Lung (tissue), 12 donors: ENCODE measurements around the gene SOX6. TPM values are rescaled to one million over a fixed set of nuclear protein-coding genes. Genes with fewer than 3 reads are reported as not detected.

Source experiments
- ATAC-seq: fragments of 200-7000 bp; cut with Tn5 transposase; one replicate; pipeline ENCODE4 v1.9.1; 2020; ENCODE audit warnings: moderate number of reproducible peaks; ENCODE audit not compliant: insufficient read depth, low FRiP score
- DNase-seq, 3 donors: peaks; one replicate each; pipeline ENCODE4 v3.0.0-alpha.2; 2013 to 2017
- H3K27ac ChIP-seq, 2 donors: one replicate each; pipeline ENCODE4 v1.5.1; 2013; ENCODE audit warnings: mild to moderate bottlenecking in 2 of 2, moderate library complexity in 2 of 2, control low read depth in 1 of 2, inconsistent platforms in 1 of 2, low read depth in 1 of 2, low read length in 1 of 2
- H3K27me3 ChIP-seq, 3 donors: one replicate each; pipeline ENCODE4 v1.5.1; 2013; ENCODE audit warnings: low read length in 2 of 3; ENCODE audit not compliant: control insufficient read depth in 3 of 3, insufficient read depth in 3 of 3
- H3K36me3 ChIP-seq, 4 donors: one replicate each; pipeline ENCODE4 v1.5.1; 2013; ENCODE audit warnings: low read length in 4 of 4, mild to moderate bottlenecking in 1 of 4, moderate library complexity in 1 of 4; ENCODE audit not compliant: control insufficient read depth in 4 of 4, insufficient read depth in 4 of 4
- H3K4me1 ChIP-seq, 5 donors: one replicate each; pipeline ENCODE4 v1.5.1; 2013; ENCODE audit warnings: low read length in 5 of 5, mild to moderate bottlenecking in 2 of 5, moderate library complexity in 1 of 5; ENCODE audit not compliant: control insufficient read depth in 5 of 5, insufficient read depth in 5 of 5
- H3K4me3 ChIP-seq: one replicate; pipeline ENCODE4 v1.5.1; 2013; ENCODE audit warnings: mild to moderate bottlenecking, control low read depth, moderate library complexity
- H3K9ac ChIP-seq, 2 donors: one replicate each; pipeline ENCODE4 v1.5.1; 2013; ENCODE audit warnings: low read length in 2 of 2, control low read depth in 1 of 2; ENCODE audit not compliant: insufficient read depth in 1 of 2
- H3K9me3 ChIP-seq, 4 donors: one replicate each; pipeline ENCODE4 v1.5.1; 2013; ENCODE audit warnings: low read length in 3 of 4, mild to moderate bottlenecking in 1 of 4, moderate library complexity in 1 of 4; ENCODE audit not compliant: control insufficient read depth in 4 of 4, insufficient read depth in 3 of 4
- CTCF ChIP-seq: IDR thresholded peaks from 2 replicates; pipeline ENCODE4 v1.5.1; 2012; ENCODE audit warnings: mild to moderate bottlenecking; ENCODE audit errors: control extremely low read depth, extremely low read depth
- WGBS, 2 donors: extraction: QIAGEN DNeasy Blood & Tissue Kit; methylation state at CpG; one replicate each; pipeline ENCODE4 v1.1.7; 2013; 5-methylcytosine and 5-hydroxymethylcytosine counted together
- polyA plus RNA-seq, 2 donors: library from polyadenylated mRNA; stranded (reverse); fragments of 200-250 nt; gene quantifications; one replicate each; pipeline ENCODE4 v1.2.1, GENCODE V29; 2013
- total RNA-seq, 2 donors: library from RNA; depleted of rRNA in 1 of 2; stranded (reverse); fragments of >200 nt in 1 of 2; gene quantifications; one replicate each; pipeline ENCODE4 v1.2.1, GENCODE V29; 2014 to 2021
- donor health status: control.
- donor health status: control.
- donor health status: Bipolar disorder and iron deficiency.
- donor health status: healthy.
- donor health status: DM: yes; HTN: yes; CAD: no.

The SOX6 gene
- total and polyA plus RNA-seq, 4 donors = 0.58 to 31.7 (median 7.4) TPM

- H3K36me3 ChIP-seq = no peaks in the 10 kb centered on the region
- TF ChIP-seq CTCF = no peak
- H3K9me3 ChIP-seq = no peaks in the 10 kb centered on the region
- H3K27ac ChIP-seq = no peak overlapping the region
- no peak overlapping the region for H3K4me3 ChIP-seq
- H3K4me1 ChIP-seq = peaks cover 0 to 14% (median 7%) of the 10 kb centered on the region in 5 donors
- DNase-seq = no peak
- no peaks in the 10 kb centered on the region for H3K27me3 ChIP-seq
- no peak for ATAC-seq
- H3K9ac ChIP-seq = no peak overlapping the region
These were observed 7.9 kb upstream of the SOX6 start for GRCh38 chr11:16364254-16364653.

GRCh38 chr11:16363706-16364105, 7.4 kb upstream of the SOX6 start:
- 83 to 85% methylated on average over 3 of the region's 3 CpGs for WGBS, 2 donors
- ATAC-seq (no peak), DNase-seq (no peak)
- no peak overlapping the region for H3K4me3 ChIP-seq
- peaks cover 0 to 16% (median 7%) of the 10 kb centered on the region in 5 donors for H3K4me1 ChIP-seq
- no peak overlapping the region for H3K9ac ChIP-seq
- H3K36me3 ChIP-seq = no peaks in the 10 kb centered on the region
- TF ChIP-seq CTCF = no peak
- H3K27ac ChIP-seq = no peak overlapping the region
- no peaks in the 10 kb centered on the region for H3K27me3 ChIP-seq
- H3K9me3 ChIP-seq = no peaks in the 10 kb centered on the region

GRCh38 chr11:16361108-16361865, 4.9 kb upstream of the SOX6 start:
- TF ChIP-seq CTCF = no peak
- Histone ChIP-seq H3K4me3 (no peak overlapping the region), H3K9me3 (no peaks in the 10 kb centered on the region), H3K27me3 (no peaks in the 10 kb centered on the region), H3K36me3 (no peaks in the 10 kb centered on the region), H3K9ac (no peak overlapping the region), H3K27ac (no peak overlapping the region), H3K4me1 (peaks cover 0 to 30% (median 7%) of the 10 kb centered on the region in 5 donors)
- DNase-seq (no peak), ATAC-seq (no peak)
- 63 to 74% methylated on average over 1 of the region's 1 CpG for WGBS, 2 donors

GRCh38 chr11:16359369-16359768, 3.0 kb upstream of the SOX6 start:
- ATAC-seq (no peak), DNase-seq (no peak)
- Histone ChIP-seq H3K27me3 (no peaks in the 10 kb centered on the region), H3K27ac (no peak overlapping the region), H3K36me3 (no peaks in the 10 kb centered on the region), H3K4me3 (no peak overlapping the region), H3K9me3 (no peaks in the 10 kb centered on the region), H3K4me1 (peaks cover 0 to 23% (median 0%) of the 10 kb centered on the region in 5 donors), H3K9ac (no peak overlapping the region)
- 87 to 91% methylated on average over 4 of the region's 4 CpGs for WGBS, 2 donors
- TF ChIP-seq CTCF = no peak
